ENCODE measurements around the gene CLDN17.

Gene CLDN17

GRCh38 chr21:30166705-30167104 lies at the start of gene CLDN17:
CLDN17 (minus strand) TSS chr21:30166805; CDS start chr21:30166617, 188 bp downstream.
- DNase-seq (ENCODE audit: low spot score), result no peak

- DNase-seq (ENCODE audit: low spot score), result no peak
Measured at GRCh38 chr21:30216041-30216723, 49.6 kb upstream of the CLDN17 start, which contains the start of gene CLDN8. CLDN8 (minus strand) TSS chr21:30216097; CDS start chr21:30215925, 172 bp downstream.

GRCh38 chr21:30211071-30211470 lies 44.5 kb upstream of the CLDN17 start:
- no peak for DNase-seq (ENCODE audit: low spot score)

GRCh38 chr21:30209601-30210000 lies 43.0 kb upstream of the CLDN17 start:
- no peak for DNase-seq (ENCODE audit: low spot score)

- no peak for DNase-seq (ENCODE audit: low spot score)
Measured at GRCh38 chr21:30207252-30207579, 40.6 kb upstream of the CLDN17 start.

GRCh38 chr21:30206551-30207251 lies 40.1 kb upstream of the CLDN17 start:
- DNase-seq (ENCODE audit: low spot score), result no peak

- no peak for DNase-seq (ENCODE audit: low spot score)
Measured at GRCh38 chr21:30200000-30200399, 33.4 kb upstream of the CLDN17 start.

GRCh38 chr21:30194701-30195299 lies 28.2 kb upstream of the CLDN17 start:
- DNase-seq (ENCODE audit: low spot score), result no peak

GRCh38 chr21:30193201-30193600 lies 26.6 kb upstream of the CLDN17 start:
- DNase-seq (ENCODE audit: low spot score), result no peak

- no peak for DNase-seq (ENCODE audit: low spot score)
Measured at GRCh38 chr21:30190554-30190953, 23.9 kb upstream of the CLDN17 start.

GRCh38 chr21:30189773-30190172 lies 23.2 kb upstream of the CLDN17 start:
- no peak for DNase-seq (ENCODE audit: low spot score)

- no peak for DNase-seq (ENCODE audit: low spot score)
Measured at GRCh38 chr21:30186242-30186641, 19.6 kb upstream of the CLDN17 start.

GRCh38 chr21:30168086-30168485 lies 1.5 kb upstream of the CLDN17 start:
- DNase-seq (ENCODE audit: low spot score), result no peak

GRCh38 chr21:30166171-30166570 lies 434 bp downstream of the CLDN17 start:
- no peak for DNase-seq (ENCODE audit: low spot score)

- DNase-seq (ENCODE audit: low spot score), result no peak
Measured at GRCh38 chr21:30164796-30165195, 1.8 kb downstream of the CLDN17 start.

- no peak for DNase-seq (ENCODE audit: low spot score)
Measured at GRCh38 chr21:30153697-30154340, 12.8 kb downstream of the CLDN17 start.

- no peak for DNase-seq (ENCODE audit: low spot score)
Measured at GRCh38 chr21:30152792-30153191, 13.8 kb downstream of the CLDN17 start.

- no peak for DNase-seq (ENCODE audit: low spot score)
Measured at GRCh38 chr21:30148906-30149305, 17.7 kb downstream of the CLDN17 start.

GRCh38 chr21:30146558-30147282 lies 19.9 kb downstream of the CLDN17 start:
- no peak for DNase-seq (ENCODE audit: low spot score)

GRCh38 chr21:30138483-30138882 lies 28.1 kb downstream of the CLDN17 start:
- no peak for DNase-seq (ENCODE audit: low spot score)

GRCh38 chr21:30129246-30129645 lies 37.4 kb downstream of the CLDN17 start:
- no peak for DNase-seq (ENCODE audit: low spot score)

GRCh38 chr21:30126576-30126975 lies 40.0 kb downstream of the CLDN17 start:
- no peak for DNase-seq (ENCODE audit: low spot score)
